Measurements from ENCODE around the gene CLOCK.

CLOCK gene

GRCh38 chr4:55416176-55416575 is 130.5 kb downstream of the CLOCK start:
- Histone ChIP-seq H3K4me3 (ENCODE audit: low read depth, low read length) (no peak overlapping the region), H3K9ac (ENCODE audit: low read depth, low read length) (no peak overlapping the region), H3K27me3 (ENCODE audit: control insufficient read depth, insufficient read depth, low read length) (no peaks in the 10 kb centered on the region), H3K36me3 (ENCODE audit: control insufficient read depth, insufficient read depth, low read length) (peaks cover 94% of the 10 kb centered on the region), H3K27ac (ENCODE audit: low read depth, low read length) (no peak overlapping the region), H3K4me1 (ENCODE audit: control insufficient read depth, insufficient read depth, low read length) (no peaks in the 10 kb centered on the region), H3K9me3 (ENCODE audit: control insufficient read depth, insufficient read depth, low read length) (no peaks in the 10 kb centered on the region)

- no peak overlapping the region for H3K9ac ChIP-seq (ENCODE audit: low read depth, low read length)
- H3K4me3 ChIP-seq (ENCODE audit: low read depth, low read length) = no peak overlapping the region
- no peaks in the 10 kb centered on the region for H3K9me3 ChIP-seq (ENCODE audit: control insufficient read depth, insufficient read depth, low read length)
- peaks cover 4% of the 10 kb centered on the region; the same call in 1 of the 2 replicates for H3K4me1 ChIP-seq (ENCODE audit: control insufficient read depth, insufficient read depth, low read length)
- no peak overlapping the region for H3K27ac ChIP-seq (ENCODE audit: low read depth, low read length)
- no peaks in the 10 kb centered on the region for H3K27me3 ChIP-seq (ENCODE audit: control insufficient read depth, insufficient read depth, low read length)
- H3K36me3 ChIP-seq (ENCODE audit: control insufficient read depth, insufficient read depth, low read length) = peaks cover 68% of the 10 kb centered on the region
Observed at GRCh38 chr4:55411621-55412020, 135.1 kb downstream of the CLOCK start.

GRCh38 chr4:55410431-55410830 is 136.3 kb downstream of the CLOCK start:
- Histone ChIP-seq H3K27ac (ENCODE audit: low read depth, low read length) (no peak overlapping the region), H3K27me3 (ENCODE audit: control insufficient read depth, insufficient read depth, low read length) (no peaks in the 10 kb centered on the region), H3K9ac (ENCODE audit: low read depth, low read length) (no peak overlapping the region), H3K4me1 (ENCODE audit: control insufficient read depth, insufficient read depth, low read length) (peaks cover 4% of the 10 kb centered on the region; the same call in 1 of the 2 replicates), H3K4me3 (ENCODE audit: low read depth, low read length) (no peak overlapping the region), H3K36me3 (ENCODE audit: control insufficient read depth, insufficient read depth, low read length) (peaks cover 68% of the 10 kb centered on the region), H3K9me3 (ENCODE audit: control insufficient read depth, insufficient read depth, low read length) (no peaks in the 10 kb centered on the region)

- Histone ChIP-seq H3K4me3 (ENCODE audit: low read depth, low read length) (no peak overlapping the region), H3K27me3 (ENCODE audit: control insufficient read depth, insufficient read depth, low read length) (no peaks in the 10 kb centered on the region), H3K9ac (ENCODE audit: low read depth, low read length) (no peak overlapping the region), H3K27ac (ENCODE audit: low read depth, low read length) (no peak overlapping the region), H3K9me3 (ENCODE audit: control insufficient read depth, insufficient read depth, low read length) (no peaks in the 10 kb centered on the region), H3K36me3 (ENCODE audit: control insufficient read depth, insufficient read depth, low read length) (peaks cover 68% of the 10 kb centered on the region), H3K4me1 (ENCODE audit: control insufficient read depth, insufficient read depth, low read length) (peaks cover 4% of the 10 kb centered on the region; the same call in 1 of the 2 replicates)
Observed at GRCh38 chr4:55409468-55410171, 137.1 kb downstream of the CLOCK start.

GRCh38 chr4:55407764-55408163 is 138.9 kb downstream of the CLOCK start:
- Histone ChIP-seq H3K27me3 (ENCODE audit: control insufficient read depth, insufficient read depth, low read length) (no peaks in the 10 kb centered on the region), H3K36me3 (ENCODE audit: control insufficient read depth, insufficient read depth, low read length) (peaks cover 66% of the 10 kb centered on the region), H3K27ac (ENCODE audit: low read depth, low read length) (no peak overlapping the region), H3K4me1 (ENCODE audit: control insufficient read depth, insufficient read depth, low read length) (peaks cover 4% of the 10 kb centered on the region; the same call in 1 of the 2 replicates), H3K9me3 (ENCODE audit: control insufficient read depth, insufficient read depth, low read length) (no peaks in the 10 kb centered on the region), H3K9ac (ENCODE audit: low read depth, low read length) (no peak overlapping the region), H3K4me3 (ENCODE audit: low read depth, low read length) (no peak overlapping the region)

GRCh38 chr4:55407119-55407518 is 139.6 kb downstream of the CLOCK start:
- H3K9ac ChIP-seq (ENCODE audit: low read depth, low read length) = no peak overlapping the region
- peaks cover 61% of the 10 kb centered on the region for H3K36me3 ChIP-seq (ENCODE audit: control insufficient read depth, insufficient read depth, low read length)
- no peak overlapping the region for H3K4me3 ChIP-seq (ENCODE audit: low read depth, low read length)
- H3K4me1 ChIP-seq (ENCODE audit: control insufficient read depth, insufficient read depth, low read length) = peaks cover 4% of the 10 kb centered on the region; the same call in 1 of the 2 replicates
- no peaks in the 10 kb centered on the region for H3K9me3 ChIP-seq (ENCODE audit: control insufficient read depth, insufficient read depth, low read length)
- H3K27ac ChIP-seq (ENCODE audit: low read depth, low read length) = no peak overlapping the region
- no peaks in the 10 kb centered on the region for H3K27me3 ChIP-seq (ENCODE audit: control insufficient read depth, insufficient read depth, low read length)

GRCh38 chr4:55406545-55406944 is 140.2 kb downstream of the CLOCK start:
- Histone ChIP-seq H3K9ac (ENCODE audit: low read depth, low read length) (no peak overlapping the region), H3K9me3 (ENCODE audit: control insufficient read depth, insufficient read depth, low read length) (no peaks in the 10 kb centered on the region), H3K36me3 (ENCODE audit: control insufficient read depth, insufficient read depth, low read length) (peaks cover 58% of the 10 kb centered on the region), H3K4me1 (ENCODE audit: control insufficient read depth, insufficient read depth, low read length) (peaks cover 4% of the 10 kb centered on the region; the same call in 1 of the 2 replicates), H3K4me3 (ENCODE audit: low read depth, low read length) (no peak overlapping the region), H3K27ac (ENCODE audit: low read depth, low read length) (no peak overlapping the region), H3K27me3 (ENCODE audit: control insufficient read depth, insufficient read depth, low read length) (no peaks in the 10 kb centered on the region)

GRCh38 chr4:55405073-55405472 is 141.6 kb downstream of the CLOCK start:
- Histone ChIP-seq H3K4me1 (ENCODE audit: control insufficient read depth, insufficient read depth, low read length) (peaks cover 4% of the 10 kb centered on the region; the same call in 1 of the 2 replicates), H3K27ac (ENCODE audit: low read depth, low read length) (no peak overlapping the region), H3K9me3 (ENCODE audit: control insufficient read depth, insufficient read depth, low read length) (no peaks in the 10 kb centered on the region), H3K9ac (ENCODE audit: low read depth, low read length) (no peak overlapping the region), H3K27me3 (ENCODE audit: control insufficient read depth, insufficient read depth, low read length) (no peaks in the 10 kb centered on the region), H3K4me3 (ENCODE audit: low read depth, low read length) (no peak overlapping the region), H3K36me3 (ENCODE audit: control insufficient read depth, insufficient read depth, low read length) (peaks cover 64% of the 10 kb centered on the region)

- no peaks in the 10 kb centered on the region for H3K27me3 ChIP-seq (ENCODE audit: control insufficient read depth, insufficient read depth, low read length)
- no peaks in the 10 kb centered on the region for H3K9me3 ChIP-seq (ENCODE audit: control insufficient read depth, insufficient read depth, low read length)
- 0 out of 2 replicates have a peak overlapping the region, but pooled peaks have one; percentile 98 for H3K4me3 ChIP-seq (ENCODE audit: low read depth, low read length)
- peaks cover 47% of the 10 kb centered on the region for H3K36me3 ChIP-seq (ENCODE audit: control insufficient read depth, insufficient read depth, low read length)
- no peak overlapping the region for H3K27ac ChIP-seq (ENCODE audit: low read depth, low read length)
- no peak overlapping the region for H3K9ac ChIP-seq (ENCODE audit: low read depth, low read length)
- H3K4me1 ChIP-seq (ENCODE audit: control insufficient read depth, insufficient read depth, low read length) = peaks cover 17% of the 10 kb centered on the region
Observed at GRCh38 chr4:55399581-55399980, 147.1 kb downstream of the CLOCK start.

GRCh38 chr4:55398966-55399365 is 147.7 kb downstream of the CLOCK start:
- H3K9ac ChIP-seq (ENCODE audit: low read depth, low read length) = no peak overlapping the region
- H3K27me3 ChIP-seq (ENCODE audit: control insufficient read depth, insufficient read depth, low read length) = no peaks in the 10 kb centered on the region
- no peaks in the 10 kb centered on the region for H3K9me3 ChIP-seq (ENCODE audit: control insufficient read depth, insufficient read depth, low read length)
- peaks cover 17% of the 10 kb centered on the region for H3K4me1 ChIP-seq (ENCODE audit: control insufficient read depth, insufficient read depth, low read length)
- no peak overlapping the region for H3K27ac ChIP-seq (ENCODE audit: low read depth, low read length)
- peak overlapping the region; percentile 98 for H3K4me3 ChIP-seq (ENCODE audit: low read depth, low read length)
- peaks cover 43% of the 10 kb centered on the region for H3K36me3 ChIP-seq (ENCODE audit: control insufficient read depth, insufficient read depth, low read length)

GRCh38 chr4:55398461-55398860 is 148.2 kb downstream of the CLOCK start:
- Histone ChIP-seq H3K4me3 (ENCODE audit: low read depth, low read length) (peak overlapping the region; percentile 98), H3K36me3 (ENCODE audit: control insufficient read depth, insufficient read depth, low read length) (peaks cover 38% of the 10 kb centered on the region), H3K27ac (ENCODE audit: low read depth, low read length) (no peak overlapping the region), H3K4me1 (ENCODE audit: control insufficient read depth, insufficient read depth, low read length) (peaks cover 17% of the 10 kb centered on the region), H3K9ac (ENCODE audit: low read depth, low read length) (0 out of 2 replicates have a peak overlapping the region, but pooled peaks have one; percentile 7), H3K9me3 (ENCODE audit: control insufficient read depth, insufficient read depth, low read length) (no peaks in the 10 kb centered on the region), H3K27me3 (ENCODE audit: control insufficient read depth, insufficient read depth, low read length) (no peaks in the 10 kb centered on the region)

All from HUES48 (cell line).